ENCODE results near the gene KLHL18. TPM values are rescaled to one million over a fixed set of nuclear protein-coding genes. Genes with fewer than 3 reads are reported as not detected.

The KLHL18 gene
- total RNA-seq, 2 experiments from 2014 or later: 20.7 to 21.6 TPM

GRCh38 chr3:47259114-47259513 lies 23.6 kb upstream of the KLHL18 start:
- intact Hi-C loops (cut with micrococcal nuclease): no loop called here
- Mint-ChIP-seq H3K27ac (no peak overlapping the region), H3K4me3 (no peak overlapping the region), H3K4me1 (ENCODE audit: low read depth) (no peaks in the 10 kb centered on the region), H3K9me3 (no peaks in the 10 kb centered on the region), H3K36me3 (ENCODE audit: low read depth) (no peaks in the 10 kb centered on the region), H3K27me3 (ENCODE audit: low read depth) (no peaks in the 10 kb centered on the region)
- CTCF ChIA-PET: no interaction called here
- DNase-seq: no peak

GRCh38 chr3:47260605-47261004 lies 22.1 kb upstream of the KLHL18 start:
- H3K4me1 Mint-ChIP-seq (ENCODE audit: low read depth): no peaks in the 10 kb centered on the region

GRCh38 chr3:47261301-47261700 lies 21.4 kb upstream of the KLHL18 start:
- intact Hi-C loops (cut with micrococcal nuclease): no loop called here
- no peaks in the 10 kb centered on the region for H3K9me3 Mint-ChIP-seq
- DNase-seq: no peak
- H3K27ac Mint-ChIP-seq: no peak overlapping the region
- H3K36me3 Mint-ChIP-seq (ENCODE audit: low read depth): no peaks in the 10 kb centered on the region
- no peaks in the 10 kb centered on the region for H3K27me3 Mint-ChIP-seq (ENCODE audit: low read depth)
- CTCF ChIA-PET: no interaction called here
- no peaks in the 10 kb centered on the region for H3K4me1 Mint-ChIP-seq (ENCODE audit: low read depth)
- H3K4me3 Mint-ChIP-seq: no peak overlapping the region

More at GRCh38 chr3:47260605-47261004, 22.1 kb upstream of the KLHL18 start:
- DNase-seq: no peak
- H3K4me3 Mint-ChIP-seq: no peak overlapping the region
- CTCF ChIA-PET: no interaction called here
- intact Hi-C loops (cut with micrococcal nuclease): no loop called here
- no peaks in the 10 kb centered on the region for H3K9me3 Mint-ChIP-seq
- no peak overlapping the region for H3K27ac Mint-ChIP-seq
- no peaks in the 10 kb centered on the region for H3K27me3 Mint-ChIP-seq (ENCODE audit: low read depth)
- H3K36me3 Mint-ChIP-seq (ENCODE audit: low read depth): no peaks in the 10 kb centered on the region

GRCh38 chr3:47265008-47265407 lies 17.7 kb upstream of the KLHL18 start:
- CTCF ChIA-PET: no interaction called here
- no peak overlapping the region for H3K4me3 Mint-ChIP-seq
- no peak overlapping the region for H3K27ac Mint-ChIP-seq
- intact Hi-C loops (cut with micrococcal nuclease): no loop called here
- DNase-seq: no peak
- no peaks in the 10 kb centered on the region for H3K36me3 Mint-ChIP-seq (ENCODE audit: low read depth)
- no peaks in the 10 kb centered on the region for H3K9me3 Mint-ChIP-seq
- H3K4me1 Mint-ChIP-seq (ENCODE audit: low read depth): peaks cover 6% of the 10 kb centered on the region
- no peaks in the 10 kb centered on the region for H3K27me3 Mint-ChIP-seq (ENCODE audit: low read depth)

GRCh38 chr3:47265725-47266428 lies 16.9 kb upstream of the KLHL18 start:
- CTCF ChIA-PET: no interaction called here
- Mint-ChIP-seq H3K4me3 (no peak overlapping the region), H3K36me3 (ENCODE audit: low read depth) (no peaks in the 10 kb centered on the region)

GRCh38 chr3:47266709-47267489 lies 15.8 kb upstream of the KLHL18 start:
- no peaks in the 10 kb centered on the region for H3K9me3 Mint-ChIP-seq
- H3K4me3 Mint-ChIP-seq: no peak overlapping the region
- intact Hi-C loops (cut with micrococcal nuclease): no loop called here
- DNase-seq: peak; percentile 68
- no peaks in the 10 kb centered on the region for H3K36me3 Mint-ChIP-seq (ENCODE audit: low read depth)
- CTCF ChIA-PET: interaction anchor here (0.6 kb wide), 2 partner anchors 27 to 41 kb away, joined by 3 read pairs; no protein-coding TSS in a partner anchor
- H3K27ac Mint-ChIP-seq: no peak overlapping the region
- peaks cover 6% of the 10 kb centered on the region for H3K4me1 Mint-ChIP-seq (ENCODE audit: low read depth)
- no peaks in the 10 kb centered on the region for H3K27me3 Mint-ChIP-seq (ENCODE audit: low read depth)

More at GRCh38 chr3:47265725-47266428, 16.9 kb upstream of the KLHL18 start:
- Mint-ChIP-seq H3K27ac (no peak overlapping the region), H3K9me3 (no peaks in the 10 kb centered on the region), H3K4me1 (ENCODE audit: low read depth) (peaks cover 6% of the 10 kb centered on the region), H3K27me3 (ENCODE audit: low read depth) (no peaks in the 10 kb centered on the region)
- intact Hi-C loops (cut with micrococcal nuclease): no loop called here
- DNase-seq: no peak

- CTCF ChIA-PET: interaction anchor here (0.6 kb wide), 1 partner anchor 40 kb away, joined by 3 read pairs; no protein-coding TSS in a partner anchor
- Mint-ChIP-seq H3K27ac (no peak overlapping the region), H3K4me3 (no peak overlapping the region), H3K9me3 (no peaks in the 10 kb centered on the region), H3K4me1 (ENCODE audit: low read depth) (peaks cover 6% of the 10 kb centered on the region), H3K27me3 (ENCODE audit: low read depth) (no peaks in the 10 kb centered on the region), H3K36me3 (ENCODE audit: low read depth) (no peaks in the 10 kb centered on the region)
- no peak for DNase-seq
- intact Hi-C loops (cut with micrococcal nuclease): no loop called here
Measured at GRCh38 chr3:47267490-47267824, 15.3 kb upstream of the KLHL18 start.

- H3K9me3 Mint-ChIP-seq: no peaks in the 10 kb centered on the region
- CTCF ChIA-PET: no interaction called here
- H3K4me3 Mint-ChIP-seq: no peak overlapping the region
- H3K36me3 Mint-ChIP-seq (ENCODE audit: low read depth): no peaks in the 10 kb centered on the region
- intact Hi-C loops (cut with micrococcal nuclease): no loop called here
- no peak for DNase-seq
- no peak overlapping the region for H3K27ac Mint-ChIP-seq
- H3K27me3 Mint-ChIP-seq (ENCODE audit: low read depth): no peaks in the 10 kb centered on the region
- H3K4me1 Mint-ChIP-seq (ENCODE audit: low read depth): peaks cover 6% of the 10 kb centered on the region
Measured at GRCh38 chr3:47270526-47270925, 12.2 kb upstream of the KLHL18 start.

- no peak for DNase-seq
- Mint-ChIP-seq H3K27me3 (ENCODE audit: low read depth) (no peaks in the 10 kb centered on the region), H3K4me3 (no peak overlapping the region), H3K9me3 (no peaks in the 10 kb centered on the region), H3K36me3 (ENCODE audit: low read depth) (no peaks in the 10 kb centered on the region), H3K4me1 (ENCODE audit: low read depth) (no peaks in the 10 kb centered on the region), H3K27ac (no peak overlapping the region)
- intact Hi-C loops (cut with micrococcal nuclease): no loop called here
- CTCF ChIA-PET: no interaction called here
Measured at GRCh38 chr3:47273564-47273963, 9.2 kb upstream of the KLHL18 start.

- intact Hi-C loops (cut with micrococcal nuclease): no loop called here
- no peaks in the 10 kb centered on the region for H3K36me3 Mint-ChIP-seq (ENCODE audit: low read depth)
- H3K4me3 Mint-ChIP-seq: no peak overlapping the region
- CTCF ChIA-PET: interaction anchor here (0.6 kb wide), 1 partner anchor 35 kb away, joined by 3 read pairs; no protein-coding TSS in a partner anchor
- H3K4me1 Mint-ChIP-seq (ENCODE audit: low read depth): no peaks in the 10 kb centered on the region
- DNase-seq: no peak
- no peaks in the 10 kb centered on the region for H3K9me3 Mint-ChIP-seq
- H3K27ac Mint-ChIP-seq: no peak overlapping the region
- H3K27me3 Mint-ChIP-seq (ENCODE audit: low read depth): no peaks in the 10 kb centered on the region
Measured at GRCh38 chr3:47274652-47275051, 8.1 kb upstream of the KLHL18 start.

- CTCF ChIA-PET: interaction anchor here (0.5 kb wide), 1 partner anchor 1614 kb away, joined by 4 read pairs; no protein-coding TSS in a partner anchor
- no peak for DNase-seq
- H3K4me1 Mint-ChIP-seq (ENCODE audit: low read depth): peaks cover 4% of the 10 kb centered on the region
- no peaks in the 10 kb centered on the region for H3K27me3 Mint-ChIP-seq (ENCODE audit: low read depth)
- H3K9me3 Mint-ChIP-seq: no peaks in the 10 kb centered on the region
- no peak overlapping the region for H3K27ac Mint-ChIP-seq
- H3K4me3 Mint-ChIP-seq: no peak overlapping the region
- H3K36me3 Mint-ChIP-seq (ENCODE audit: low read depth): no peaks in the 10 kb centered on the region
- intact Hi-C loops (cut with micrococcal nuclease): no loop called here
Measured at GRCh38 chr3:47276558-47276957, 6.2 kb upstream of the KLHL18 start.

- peaks cover 27% of the 10 kb centered on the region for H3K4me1 Mint-ChIP-seq (ENCODE audit: low read depth)
- H3K9me3 Mint-ChIP-seq: no peaks in the 10 kb centered on the region
- no peak for DNase-seq
- no peak overlapping the region for H3K4me3 Mint-ChIP-seq
- intact Hi-C loops (cut with micrococcal nuclease): loop anchor here (5.0 to 10.0 kb wide), 3 partner anchors 197 to 504 kb away; partner anchors contain the start of genes SCAP and SMARCC1
- H3K27me3 Mint-ChIP-seq (ENCODE audit: low read depth): no peaks in the 10 kb centered on the region
- peaks cover 4% of the 10 kb centered on the region for H3K36me3 Mint-ChIP-seq (ENCODE audit: low read depth)
- no peak overlapping the region for H3K27ac Mint-ChIP-seq
- CTCF ChIA-PET: interaction anchor here (0.6 to 1.5 kb wide), 2 partner anchors 9 to 45 kb away, joined by 3 read pairs; no protein-coding TSS in a partner anchor
Measured at GRCh38 chr3:47280519-47280918, 2.2 kb upstream of the KLHL18 start.

All from activated naive CD4-positive, alpha-beta T cell treated with anti-CD3 and anti-CD28 coated beads for 36 hours (primary cell).